A549 (cell line): ENCODE measurements around the gene UBE2U. TPM values are rescaled to one million over a fixed set of nuclear protein-coding genes. Genes with fewer than 3 reads are reported as not detected.

Experiments
- ATAC-seq, 2 experiments: fragments of 200-7000 bp in 1 of 2; fragments of >200 bp in 1 of 2; cut with Nextera tagmentation in 1 of 2; cut with Tn5 transposase in 1 of 2; 3 replicates each; pipeline versions ENCODE4 v1.8.0 to v1.9.1; 2018 to 2020; ENCODE audit warnings: mild to moderate bottlenecking in 1 of 2, moderate library complexity in 1 of 2
- CTCF ChIA-PET: fragments of 300-600 bp; sonication (Branson Sonifier 250); formaldehyde crosslinking; extraction: SDS; loops from one replicate; lab custom pipeline; 2021; ENCODE audit warnings: antibody characterized with exemption, inconsistent platforms; lab: Yijun Ruan, JAX
- POLR2A ChIA-PET: fragments of 350-600 bp; formaldehyde crosslinking; extraction: SDS; loops from one replicate; lab custom pipeline; 2021; ENCODE audit warnings: antibody characterized with exemption, inconsistent platforms; lab: Yijun Ruan, JAX
- DNase-seq, 2 experiments: peaks; one replicate each; pipeline versions ENCODE4 v3.0.0 to v3.0.0-alpha.2; 2011 to 2016; ENCODE audit warnings: low read depth in 1 of 2, low spot score in 1 of 2
- FAIRE-seq: peaks from 2 replicates; lab custom pipeline; 2011; peaks lifted over from hg19 to GRCh38; lab: Jason Lieb, UNC
- H3K27ac ChIP-seq, 2 experiments: fragments of >200 bp; sonication (Bioruptor Twin); formaldehyde crosslinking; 3 replicates each; pipeline ENCODE4 v1.5.1; 2016 to 2017
- H3K4me1 ChIP-seq: fragments of >200 bp; sonication (Bioruptor Twin); formaldehyde crosslinking; 3 replicates; pipeline ENCODE4 v1.6.1; 2016
- H3K4me2 ChIP-seq: fragments of >200 bp; sonication (Bioruptor Twin); formaldehyde crosslinking; 3 replicates; pipeline ENCODE4 v1.6.1; 2016
- H3K4me3 ChIP-seq: fragments of >200 bp; sonication (Bioruptor Twin); formaldehyde crosslinking; 3 replicates; pipeline ENCODE4 v1.5.1; 2016
- H3K9me3 ChIP-seq: fragments of >200 bp; sonication (Bioruptor Twin); formaldehyde crosslinking; 3 replicates; pipeline ENCODE4 v1.6.1; 2016
- CBX8 ChIP-seq: fragments of 200-600 bp; sonication (generic); IDR thresholded peaks from 2 replicates; pipeline ENCODE4 v1.6.1; 2016
- CHD2 ChIP-seq: fragments of 150-350 bp; IDR thresholded peaks from 2 replicates; pipeline ENCODE4 v1.6.1; 2014; ENCODE audit warnings: low read length; ENCODE audit not compliant: partially characterized antibody
- FOSL2 ChIP-seq, 2 experiments: fragments of 450-650 bp in 1 of 2; fragments of >200 bp in 1 of 2; sonication (Bioruptor Twin) in 1 of 2; formaldehyde crosslinking; IDR thresholded peaks; 2 replicates each; pipeline versions ENCODE4 v1.5.0 to v1.6.1; 2016 to 2020; ENCODE audit warnings: mild to moderate bottlenecking in 1 of 2, moderate library complexity in 1 of 2
- HEYL ChIP-seq: fragments of 250-450 bp; sonication (Bioruptor Pico); IDR thresholded peaks from 2 replicates; pipeline ENCODE4 v1.8.0; 2021; ENCODE audit warnings: mild to moderate bottlenecking, moderate library complexity
- HOXA7 ChIP-seq: fragments of 250-450 bp; sonication (Bioruptor Pico); IDR thresholded peaks from 2 replicates; pipeline ENCODE4 v1.5.0; 2020; ENCODE audit warnings: mild to moderate bottlenecking, moderate library complexity
- HOXB13 ChIP-seq: fragments of 250-450 bp; sonication (Bioruptor Pico); IDR thresholded peaks from 2 replicates; pipeline ENCODE4 v1.5.0; 2020; ENCODE audit warnings: low read depth, mild to moderate bottlenecking, moderate library complexity
- HOXB5 ChIP-seq: fragments of 250-450 bp; sonication (Bioruptor Pico); IDR thresholded peaks from 2 replicates; pipeline ENCODE4 v1.5.0; 2020; ENCODE audit warnings: mild to moderate bottlenecking, moderate library complexity
- JUN ChIP-seq, 2 experiments: fragments of >200 bp; sonication (Bioruptor Twin); formaldehyde crosslinking; IDR thresholded peaks; 2 replicates in 1 of 2; 3 replicates in 1 of 2; pipeline ENCODE4 v1.6.1; 2016 to 2017
- MAFK ChIP-seq: fragments of 450-650 bp; IDR thresholded peaks from 2 replicates; pipeline ENCODE4 v1.6.1; 2014; ENCODE audit not compliant: partially characterized antibody
- MAX ChIP-seq: IDR thresholded peaks from 2 replicates; pipeline ENCODE4 v1.6.1; 2012
- MYC ChIP-seq: IDR thresholded peaks from 2 replicates; pipeline ENCODE4 v1.6.1; 2012; ENCODE audit warnings: mild to moderate bottlenecking, inconsistent platforms, low read length, improper control_type of control experiment, borderline replicate concordance
- NPAS2 ChIP-seq: fragments of 250-450 bp; sonication (Bioruptor Pico); IDR thresholded peaks from 2 replicates; pipeline ENCODE4 v1.8.0; 2022; ENCODE audit warnings: mild to moderate bottlenecking, moderate library complexity, borderline replicate concordance
- NR3C1 ChIP-seq: fragments of >200 bp; sonication (Bioruptor Twin); formaldehyde crosslinking; IDR thresholded peaks from 3 replicates; pipeline ENCODE4 v1.6.1; 2017
- RAD21 ChIP-seq, 2 experiments: fragments of >200 bp in 1 of 2; sonication (Bioruptor Twin) in 1 of 2; formaldehyde crosslinking in 1 of 2; IDR thresholded peaks in 1 of 2; conservative IDR thresholded peaks in 1 of 2; 2 replicates in 1 of 2; 3 replicates in 1 of 2; pipeline ENCODE4 v1.6.1; 2012 to 2018; ENCODE audit warnings: inconsistent platforms in 1 of 2
- RARB ChIP-seq: fragments of 250-450 bp; sonication (Bioruptor Pico); IDR thresholded peaks from 2 replicates; pipeline ENCODE4 v1.8.0; 2021; ENCODE audit warnings: mild to moderate bottlenecking, moderate library complexity
- RCOR1 ChIP-seq: fragments of 150-350 bp; IDR thresholded peaks from 2 replicates; pipeline ENCODE4 v1.6.1; 2014; ENCODE audit warnings: antibody characterized with exemption, low read length, low read depth
- USF2 ChIP-seq: fragments of 450-650 bp; IDR thresholded peaks from 2 replicates; pipeline ENCODE4 v1.6.1; 2014; ENCODE audit warnings: antibody characterized with exemption
- ZC3H11A ChIP-seq: fragments of 450-650 bp; IDR thresholded peaks from 2 replicates; pipeline ENCODE4 v1.6.1; 2014; ENCODE audit warnings: antibody characterized with exemption, mild to moderate bottlenecking
- ZFP36 ChIP-seq: fragments of 450-650 bp; IDR thresholded peaks from 2 replicates; pipeline ENCODE4 v1.6.1; 2014; ENCODE audit warnings: borderline replicate concordance; ENCODE audit not compliant: partially characterized antibody
- ZNF302 ChIP-seq: fragments of 250-450 bp; sonication (Bioruptor Pico); IDR thresholded peaks from 2 replicates; pipeline ENCODE4 v1.9.0; 2021; ENCODE audit warnings: inconsistent platforms, mild to moderate bottlenecking, moderate library complexity
- WGBS: methylation state at CpG from one replicate; pipeline ENCODE4 v1.1.6; 2017; ENCODE audit errors: missing lambda C conversion rate; 5-methylcytosine and 5-hydroxymethylcytosine counted together
- polyA plus RNA-seq, 4 experiments: library from polyadenylated mRNA; depleted of rRNA in 3 of 4; stranded (reverse); fragments of >200 nt; fragmentation: RNase III in 1 of 4; extraction: RNeasy Plus Mini Kit Qiagen cat#74134 plus additional on column Dnase treatment in 1 of 4; gene quantifications; 2 replicates in 3 of 4; 3 replicates in 1 of 4; pipeline ENCODE4 v1.2.3, GENCODE V29; 2011 to 2017
- TF ChIP-seq, protein P1 (sequence below): fragments of >200 bp; sonication (Bioruptor Twin); formaldehyde crosslinking; IDR thresholded peaks from 3 replicates; pipeline ENCODE4 v1.5.1; 2016

UBE2U gene
- polyA plus RNA-seq, 2 of the 4 experiments (the other 2 are of a cell fraction): not detected

DNA sequence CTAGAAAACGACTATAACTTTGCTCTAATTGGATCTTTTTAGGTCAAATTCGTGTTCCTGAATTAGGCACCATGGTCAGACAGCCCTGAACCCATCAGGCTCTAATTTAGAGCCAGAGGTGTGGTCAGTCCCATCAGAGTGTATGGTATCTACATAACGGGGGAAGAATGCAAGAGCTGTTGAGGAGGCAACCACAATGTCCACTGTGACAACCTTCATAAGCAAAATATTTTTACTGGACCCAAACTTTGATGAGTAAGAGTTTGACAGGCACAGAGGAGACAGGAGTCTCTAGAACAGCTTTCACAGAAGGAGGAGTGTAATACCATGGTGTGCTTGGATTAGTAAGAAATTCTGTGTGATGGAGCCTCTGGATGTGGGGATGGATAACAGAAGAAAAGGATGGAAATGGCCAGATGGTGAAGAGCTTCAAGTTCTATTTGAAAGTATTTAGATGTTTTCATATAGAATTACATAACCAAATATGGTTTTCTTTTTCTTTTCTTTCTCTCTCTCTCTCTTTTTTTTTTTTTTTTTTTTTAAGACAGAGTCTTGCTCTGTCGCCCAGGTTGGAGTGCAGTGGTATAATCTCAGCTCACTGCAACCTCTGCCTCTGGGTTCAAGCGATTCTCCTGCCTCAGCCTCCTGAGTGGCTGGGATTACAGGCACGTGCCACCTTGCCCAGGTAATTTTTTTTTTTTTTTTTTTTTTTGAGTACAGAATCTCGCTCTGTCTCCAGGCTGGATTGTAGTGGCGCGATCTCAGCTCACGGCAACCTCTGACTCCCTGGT, 24.9 kb downstream of the UBE2U start:
- no peaks in the 10 kb centered on the region for H3K4me1 ChIP-seq
- TF ChIP-seq NPAS2 (CRISPR knock-in tag) (no peak), USF2 (no peak), FOSL2 (IDR thresholded peaks at IDR 0.05) (no peak), FOSL2 (CRISPR knock-in tag; IDR thresholded peaks at IDR 0.05) (no peak), MAFK (no peak), NR3C1 (no peak), MYC (no peak), HEYL (CRISPR knock-in tag) (no peak), ZC3H11A (no peak), JUN (IDR thresholded peaks at IDR 0.05) (no peak), RAD21 (conservative IDR thresholded peaks at IDR 0.05 in 1 of 2, IDR thresholded peaks at IDR 0.05 in 1 of 2) (no peak), CHD2 (no peak), ZFP36 (no peak), CBX8 (no peak)
- TF ChIP-seq, protein P1, sequence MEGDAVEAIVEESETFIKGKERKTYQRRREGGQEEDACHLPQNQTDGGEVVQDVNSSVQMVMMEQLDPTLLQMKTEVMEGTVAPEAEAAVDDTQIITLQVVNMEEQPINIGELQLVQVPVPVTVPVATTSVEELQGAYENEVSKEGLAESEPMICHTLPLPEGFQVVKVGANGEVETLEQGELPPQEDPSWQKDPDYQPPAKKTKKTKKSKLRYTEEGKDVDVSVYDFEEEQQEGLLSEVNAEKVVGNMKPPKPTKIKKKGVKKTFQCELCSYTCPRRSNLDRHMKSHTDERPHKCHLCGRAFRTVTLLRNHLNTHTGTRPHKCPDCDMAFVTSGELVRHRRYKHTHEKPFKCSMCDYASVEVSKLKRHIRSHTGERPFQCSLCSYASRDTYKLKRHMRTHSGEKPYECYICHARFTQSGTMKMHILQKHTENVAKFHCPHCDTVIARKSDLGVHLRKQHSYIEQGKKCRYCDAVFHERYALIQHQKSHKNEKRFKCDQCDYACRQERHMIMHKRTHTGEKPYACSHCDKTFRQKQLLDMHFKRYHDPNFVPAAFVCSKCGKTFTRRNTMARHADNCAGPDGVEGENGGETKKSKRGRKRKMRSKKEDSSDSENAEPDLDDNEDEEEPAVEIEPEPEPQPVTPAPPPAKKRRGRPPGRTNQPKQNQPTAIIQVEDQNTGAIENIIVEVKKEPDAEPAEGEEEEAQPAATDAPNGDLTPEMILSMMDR: no peak
- CTCF ChIA-PET: interaction anchor here (2.2 kb wide), 1 partner anchor 15 kb away, joined by 12 read pairs; no protein-coding TSS in a partner anchor
- DNase-seq (no peak), FAIRE-seq (no peak), ATAC-seq (no peak)
- no peak overlapping the region for H3K4me3 ChIP-seq
- no peak overlapping the region for H3K27ac ChIP-seq
- H3K9me3 ChIP-seq: no peaks in the 10 kb centered on the region
- POLR2A ChIA-PET: no interaction called here
- H3K4me2 ChIP-seq: no peak overlapping the region
- 49% methylated on average over 6 of the region's 10 CpGs for WGBS

DNA sequence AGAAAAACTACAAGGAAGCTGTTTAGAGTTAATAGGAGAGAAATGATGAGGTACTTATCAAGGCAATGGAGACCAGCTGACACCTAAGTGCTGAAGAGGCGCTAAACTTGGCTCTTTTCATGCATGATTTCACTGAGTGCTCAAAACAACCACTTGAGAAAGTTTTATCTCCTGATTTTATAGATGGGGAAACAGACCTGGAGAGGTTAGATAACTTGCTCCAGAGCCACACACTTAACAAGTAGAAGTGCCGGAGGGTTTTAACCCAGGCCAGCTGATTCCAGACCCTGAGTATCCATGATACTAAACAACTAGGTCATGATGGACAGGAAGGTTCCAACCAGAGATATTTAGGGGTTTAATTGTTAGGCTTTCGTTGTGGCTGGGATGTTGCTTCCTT, 25.9 kb downstream of the UBE2U start:
- no peak for DNase-seq
- H3K4me2 ChIP-seq: no peak overlapping the region
- H3K9me3 ChIP-seq: no peaks in the 10 kb centered on the region
- TF ChIP-seq ZNF302 (no peak), RARB (CRISPR knock-in tag) (no peak), HEYL (CRISPR knock-in tag) (no peak), HOXB5 (no peak), HOXA7 (CRISPR knock-in tag) (no peak), RCOR1 (no peak)
- FAIRE-seq: no peak
- no peak overlapping the region for H3K4me3 ChIP-seq
- H3K27ac ChIP-seq: no peak overlapping the region
- POLR2A ChIA-PET: no interaction called here
- WGBS: 68% methylated on average over 3 of the region's 3 CpGs
- CTCF ChIA-PET: interaction anchor here (2.2 kb wide), 1 partner anchor 14 kb away, joined by 12 read pairs; no protein-coding TSS in a partner anchor
- ATAC-seq: no peak
- no peaks in the 10 kb centered on the region for H3K4me1 ChIP-seq

DNA sequence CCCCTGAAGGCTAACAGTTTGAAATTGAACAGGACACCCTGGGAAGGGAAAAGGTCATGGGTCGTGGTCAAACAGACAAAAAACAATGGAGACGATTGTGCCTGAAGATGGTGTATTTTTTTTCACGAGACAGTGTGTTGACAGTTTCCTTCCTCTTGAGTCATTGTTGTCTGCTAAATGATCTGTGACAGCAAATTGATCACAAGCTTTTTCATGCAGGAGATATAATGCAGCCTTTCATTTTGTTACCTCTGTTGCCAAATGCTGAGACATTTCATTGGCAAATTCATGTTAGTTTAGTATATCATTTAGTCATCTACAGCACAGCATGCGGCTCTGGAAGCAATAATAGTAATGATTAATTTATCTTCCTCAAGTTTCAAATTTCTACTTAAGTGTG, 27.7 kb downstream of the UBE2U start:
- no peaks in the 10 kb centered on the region for H3K9me3 ChIP-seq
- POLR2A ChIA-PET: no interaction called here
- no peak overlapping the region for H3K27ac ChIP-seq
- no peak for FAIRE-seq
- WGBS: 25% methylated on average over 4 of the region's 4 CpGs
- CTCF ChIA-PET: no interaction called here
- DNase-seq: no peak
- no peak for TF ChIP-seq MAX
- TF ChIP-seq HOXB13: no peak
- TF ChIP-seq, all 56 proteins: peak for 0
- H3K4me2 ChIP-seq: no peak overlapping the region
- H3K4me3 ChIP-seq: no peak overlapping the region
- H3K4me1 ChIP-seq: no peaks in the 10 kb centered on the region
- no peak for ATAC-seq
